Measurements from ENCODE around the gene N4BP3. TPM values are rescaled to one million over a fixed set of nuclear protein-coding genes. Genes with fewer than 3 reads are reported as not detected.

Gene N4BP3
- total and polyA plus RNA-seq, 2 of the 4 experiments (the other 2 are of a cell fraction), result 0.14 to 0.18 TPM

- no peak overlapping the region for H4K8ac ChIP-seq (ENCODE audit: low read depth in 2 of 2, low read length in 2 of 2)
- intact Hi-C loops (cut with micrococcal nuclease), result no loop called here
- ATAC-seq (ENCODE audit: low read depth), result no peak
- H3K9ac ChIP-seq (ENCODE audit: low read depth, low read length), result no peak overlapping the region
- H3K23ac ChIP-seq (ENCODE audit: low read depth, low read length), result no peak overlapping the region
- no peak overlapping the region for H3K4me2 ChIP-seq (ENCODE audit: low read depth, low read length)
- H3K4me1 ChIP-seq (ENCODE audit: control insufficient read depth, insufficient read depth, low read length), result peaks cover 6% of the 10 kb centered on the region; the same call in 1 of the 2 replicates
- no peaks in the 10 kb centered on the region for H3K36me3 ChIP-seq (ENCODE audit: control insufficient read depth, insufficient read depth, low read length)
- no peak overlapping the region for H2BK20ac ChIP-seq (ENCODE audit: low read depth, low read length)
- no peak overlapping the region for H3K27ac ChIP-seq (ENCODE audit: insufficient read depth, low read length)
- H2AK5ac ChIP-seq (ENCODE audit: low read depth, low read length), result no peak overlapping the region
- H3K18ac ChIP-seq (ENCODE audit: low read depth, low read length), result no peak overlapping the region
- 95% methylated on average over 9 of the region's 27 CpGs; no CpG with 5 or more reads in 1 of the 2 experiments for WGBS, 2 experiments (ENCODE audit: extremely low coverage in 2 of 2, insufficient read length in 1 of 2)
- H3K56ac ChIP-seq (ENCODE audit: extremely low read depth, insufficient read depth, low read length), result no peak overlapping the region
- H3K4me3 ChIP-seq (ENCODE audit: insufficient read depth, low read depth, low read length), result no peak overlapping the region
- no peak overlapping the region for H3K14ac ChIP-seq (replicated peaks; ENCODE audit: low read depth, low read length)
- DNase-seq, result no peak
- TF ChIP-seq CHD1 (IDR thresholded peaks at IDR 0.05; ENCODE audit: low read depth, low read length) (no peak), RAD21 (IDR thresholded peaks at IDR 0.05; ENCODE audit: low read length) (no peak), POLR2A (IDR thresholded peaks at IDR 0.05; ENCODE audit: low read depth, low read length) (no peak), CTCF (conservative IDR thresholded peaks at IDR 0.05; ENCODE audit: low read depth, low read length) (no peak), NFE2L2 (IDR thresholded peaks at IDR 0.05; ENCODE audit: low read depth, low read length) (no peak), MXI1 (IDR thresholded peaks at IDR 0.05; ENCODE audit: borderline replicate concordance, low read depth, low read length) (no peak), BHLHE40 (IDR thresholded peaks at IDR 0.05; ENCODE audit: low read depth, low read length) (no peak), RCOR1 (IDR thresholded peaks at IDR 0.05; ENCODE audit: insufficient replicate concordance, low read length) (no peak), SMC3 (IDR thresholded peaks at IDR 0.05; ENCODE audit: low read depth, low read length) (no peak), MAZ (IDR thresholded peaks at IDR 0.05; ENCODE audit: borderline replicate concordance, low read depth, low read length) (no peak), MAFK (IDR thresholded peaks at IDR 0.05; ENCODE audit: low read depth, low read length) (no peak), CEBPB (IDR thresholded peaks at IDR 0.05; ENCODE audit: low read depth, low read length) (no peak)
- H2AFZ ChIP-seq (replicated peaks; ENCODE audit: low read length, poor library complexity), result no peak overlapping the region
- no peaks in the 10 kb centered on the region for H3K79me1 ChIP-seq (ENCODE audit: low read depth in 1 of 2, low read length in 2 of 2)
- H3K27me3 ChIP-seq (ENCODE audit: control insufficient read depth, insufficient read depth, low read length), result peaks cover 30% of the 10 kb centered on the region
- H4K91ac ChIP-seq (ENCODE audit: insufficient read depth, low read depth, low read length), result no peak overlapping the region
- H3K9me1 ChIP-seq (ENCODE audit: insufficient read depth, low read length), result no peaks in the 10 kb centered on the region
- H2BK5ac ChIP-seq (ENCODE audit: low read depth, low read length, poor library complexity, severe bottlenecking), result no peak overlapping the region
- no peak overlapping the region for H4K5ac ChIP-seq (ENCODE audit: low read depth, low read length)
- no peak overlapping the region for H2AK9ac ChIP-seq (replicated peaks; ENCODE audit: low read depth, low read length, poor library complexity)
- H4K20me1 ChIP-seq (ENCODE audit: insufficient read depth, low read length), result no peaks in the 10 kb centered on the region; the same call in 1 of the 2 replicates
- in situ Hi-C loops (cut with MboI; ENCODE audit: low sequenced_read_pairs), result no loop called here
- CTCF ChIA-PET, result no interaction called here
- no peak overlapping the region for H3K4ac ChIP-seq (ENCODE audit: low read depth, low read length)
- H3K9me3 ChIP-seq (ENCODE audit: control insufficient read depth, insufficient read depth, low read length), result no peaks in the 10 kb centered on the region
- no peak overlapping the region for H2BK15ac ChIP-seq (ENCODE audit: low read depth, low read length)
- dilution Hi-C loops (cut with HindIII; ENCODE audit: low sequenced_read_pairs, unreplicated experiment), result no loop called here
- BruUV-seq (replicated peaks), result no TSS peak
- H2BK120ac ChIP-seq (ENCODE audit: low read depth, low read length), result no peak overlapping the region
- POLR2A ChIA-PET (ENCODE audit: unreplicated experiment), result no interaction called here
These were observed 6.7 kb downstream of the N4BP3 start for GRCh38 chr5:178119915-178120606.

All from IMR-90 (cell line).